GM12892 (cell line): ENCODE data around the gene MARCO.

Experiments used
- POLR2A ChIP-seq: IDR thresholded peaks from 2 replicates; pipeline ENCODE4 v1.6.1; 2011; ENCODE audit warnings: low read depth, low read length, control low read depth
- POLR2AphosphoS5 ChIP-seq: IDR thresholded peaks from 2 replicates; pipeline ENCODE4 v1.6.1; 2011; ENCODE audit warnings: low read depth, low read length, control low read depth
- TAF1 ChIP-seq: IDR thresholded peaks from 2 replicates; pipeline ENCODE4 v1.6.1; 2011; ENCODE audit warnings: low read depth, mild to moderate bottlenecking, control low read depth, low read length, borderline replicate concordance

- TF ChIP-seq POLR2A, result no peak
- TF ChIP-seq POLR2AphosphoS5, result no peak
- no peak for TF ChIP-seq TAF1
These were observed 5.7 kb upstream of the MARCO start for GRCh38 chr2:118936306-118936705.
